ENCODE measurements around the gene ATP5F1D.
A peak's percentile ranks its signal among the peaks of the same experiment; 100 is the strongest.
"Not testable (repeated sequence)": the region's sequence is repeated elsewhere in the genome, so short reads cannot be mapped to it uniquely, and the experiment has no call there.

The ATP5F1D gene

GRCh38 chr19:1241417-1242095, at the start of gene ATP5F1D:
ATP5F1D (plus strand) TSS chr19:1241751; CDS start chr19:1241851, 100 bp downstream.
- TF ChIP-seq YY1 (IDR thresholded peaks at IDR 0.05; ENCODE audit: insufficient read depth, insufficient read length) = no peak
- TF ChIP-seq SUZ12 (IDR thresholded peaks at IDR 0.05; ENCODE audit: extremely low read depth, insufficient read depth, insufficient read length) = no peak
- no peak for TF ChIP-seq ZNF274 (IDR thresholded peaks at IDR 0.05; ENCODE audit: low read depth, low read length)
- Histone ChIP-seq H3K4me3 (ENCODE audit: insufficient read length, low read depth) (peak within 1 kb of the TSS; percentile 84), H3K9me3 (ENCODE audit: insufficient read depth, low read length) (no peaks in the 10 kb centered on the region), H3K9ac (ENCODE audit: insufficient read length, low read depth) (peak within 1 kb of the TSS; percentile 95), H3K27me3 (ENCODE audit: insufficient read depth, insufficient read length) (peaks cover 14% of the 10 kb centered on the region), H3K4me1 (ENCODE audit: insufficient read depth, insufficient read length) (peaks cover 42% of the 10 kb centered on the region), H3K36me3 (ENCODE audit: insufficient read depth, insufficient read length, low read length) (peaks cover 32% of the 10 kb centered on the region)
- DNase-seq (ENCODE audit: low read depth, low spot score) = peak; percentile 92

GRCh38 chr19:1199531-1199930, 42.0 kb upstream of the ATP5F1D start:
- TF ChIP-seq YY1 (IDR thresholded peaks at IDR 0.05; ENCODE audit: insufficient read depth, insufficient read length) = no peak
- TF ChIP-seq ZNF274 (IDR thresholded peaks at IDR 0.05; ENCODE audit: low read depth, low read length) = no peak
- no peak for TF ChIP-seq SUZ12 (IDR thresholded peaks at IDR 0.05; ENCODE audit: extremely low read depth, insufficient read depth, insufficient read length)
- Histone ChIP-seq H3K4me1 (ENCODE audit: insufficient read depth, insufficient read length) (no peaks in the 10 kb centered on the region), H3K27me3 (ENCODE audit: insufficient read depth, insufficient read length) (no peaks in the 10 kb centered on the region), H3K9me3 (ENCODE audit: insufficient read depth, low read length) (no peaks in the 10 kb centered on the region), H3K36me3 (ENCODE audit: insufficient read depth, insufficient read length, low read length) (no peaks in the 10 kb centered on the region), H3K9ac (ENCODE audit: insufficient read length, low read depth) (no peak overlapping the region), H3K4me3 (ENCODE audit: insufficient read length, low read depth) (no peak overlapping the region)
- no peak for DNase-seq (ENCODE audit: low read depth, low spot score)

- not testable (repeated sequence) for DNase-seq (ENCODE audit: low read depth, low spot score); H3K9ac ChIP-seq (ENCODE audit: insufficient read length, low read depth); H3K4me3 ChIP-seq (ENCODE audit: insufficient read length, low read depth)
Observed at GRCh38 chr19:1200614-1201013, 40.9 kb upstream of the ATP5F1D start.

GRCh38 chr19:1205114-1206099, 36.1 kb upstream of the ATP5F1D start, which contains the start of gene STK11:
STK11 (plus strand) TSS chr19:1205778; CDS start chr19:1206914, 1,136 bp downstream.
- peaks cover 28% of the 10 kb centered on the region for H3K36me3 ChIP-seq (ENCODE audit: insufficient read depth, insufficient read length, low read length)
- TF ChIP-seq SUZ12 (IDR thresholded peaks at IDR 0.05; ENCODE audit: extremely low read depth, insufficient read depth, insufficient read length) = no peak
- peak; percentile 77 for TF ChIP-seq YY1 (IDR thresholded peaks at IDR 0.05; ENCODE audit: insufficient read depth, insufficient read length)
- no peak for TF ChIP-seq ZNF274 (IDR thresholded peaks at IDR 0.05; ENCODE audit: low read depth, low read length)
- H3K4me3 ChIP-seq (ENCODE audit: insufficient read length, low read depth) = peak within 1 kb of the TSS; percentile 73
- peaks cover 16% of the 10 kb centered on the region for H3K4me1 ChIP-seq (ENCODE audit: insufficient read depth, insufficient read length)
- no peaks in the 10 kb centered on the region for H3K9me3 ChIP-seq (ENCODE audit: insufficient read depth, low read length)
- H3K9ac ChIP-seq (ENCODE audit: insufficient read length, low read depth) = peak within 1 kb of the TSS; percentile 93
- H3K27me3 ChIP-seq (ENCODE audit: insufficient read depth, insufficient read length) = peaks cover 3% of the 10 kb centered on the region
- DNase-seq (ENCODE audit: low read depth, low spot score) = peak; percentile 95

More at GRCh38 chr19:1200614-1201013, 40.9 kb upstream of the ATP5F1D start:
- not testable (repeated sequence) for H3K36me3 ChIP-seq (ENCODE audit: insufficient read depth, insufficient read length, low read length); H3K27me3 ChIP-seq (ENCODE audit: insufficient read depth, insufficient read length); H3K9me3 ChIP-seq (ENCODE audit: insufficient read depth, low read length); H3K4me1 ChIP-seq (ENCODE audit: insufficient read depth, insufficient read length)

- Histone ChIP-seq H3K4me3 (ENCODE audit: insufficient read length, low read depth) (peak overlapping the region; percentile 73), H3K36me3 (ENCODE audit: insufficient read depth, insufficient read length, low read length) (peaks cover 36% of the 10 kb centered on the region), H3K9me3 (ENCODE audit: insufficient read depth, low read length) (no peaks in the 10 kb centered on the region), H3K27me3 (ENCODE audit: insufficient read depth, insufficient read length) (peaks cover 3% of the 10 kb centered on the region), H3K4me1 (ENCODE audit: insufficient read depth, insufficient read length) (peaks cover 17% of the 10 kb centered on the region), H3K9ac (ENCODE audit: insufficient read length, low read depth) (peak overlapping the region; percentile 93)
- no peak for TF ChIP-seq SUZ12 (IDR thresholded peaks at IDR 0.05; ENCODE audit: extremely low read depth, insufficient read depth, insufficient read length)
- TF ChIP-seq YY1 (IDR thresholded peaks at IDR 0.05; ENCODE audit: insufficient read depth, insufficient read length) = no peak
- TF ChIP-seq ZNF274 (IDR thresholded peaks at IDR 0.05; ENCODE audit: low read depth, low read length) = no peak
- no peak for DNase-seq (ENCODE audit: low read depth, low spot score)
Observed at GRCh38 chr19:1206150-1206863, 35.2 kb upstream of the ATP5F1D start.

GRCh38 chr19:1206864-1207450, 34.6 kb upstream of the ATP5F1D start:
- H3K27me3 ChIP-seq (ENCODE audit: insufficient read depth, insufficient read length) = peaks cover 3% of the 10 kb centered on the region
- no peak for TF ChIP-seq YY1 (IDR thresholded peaks at IDR 0.05; ENCODE audit: insufficient read depth, insufficient read length)
- TF ChIP-seq SUZ12 (IDR thresholded peaks at IDR 0.05; ENCODE audit: extremely low read depth, insufficient read depth, insufficient read length) = no peak
- TF ChIP-seq ZNF274 (IDR thresholded peaks at IDR 0.05; ENCODE audit: low read depth, low read length) = no peak
- no peaks in the 10 kb centered on the region for H3K9me3 ChIP-seq (ENCODE audit: insufficient read depth, low read length)
- H3K36me3 ChIP-seq (ENCODE audit: insufficient read depth, insufficient read length, low read length) = peaks cover 43% of the 10 kb centered on the region
- H3K4me1 ChIP-seq (ENCODE audit: insufficient read depth, insufficient read length) = peaks cover 23% of the 10 kb centered on the region
- peak overlapping the region; percentile 93 for H3K9ac ChIP-seq (ENCODE audit: insufficient read length, low read depth)
- DNase-seq (ENCODE audit: low read depth, low spot score) = no peak
- peak overlapping the region; percentile 73 for H3K4me3 ChIP-seq (ENCODE audit: insufficient read length, low read depth)

- H3K4me1 ChIP-seq (ENCODE audit: insufficient read depth, insufficient read length) = peaks cover 30% of the 10 kb centered on the region
- DNase-seq (ENCODE audit: low read depth, low spot score); H3K9ac ChIP-seq (ENCODE audit: insufficient read length, low read depth); H3K27me3 ChIP-seq (ENCODE audit: insufficient read depth, insufficient read length); H3K9me3 ChIP-seq (ENCODE audit: insufficient read depth, low read length); H3K4me3 ChIP-seq (ENCODE audit: insufficient read length, low read depth): not testable (repeated sequence)
- peaks cover 55% of the 10 kb centered on the region for H3K36me3 ChIP-seq (ENCODE audit: insufficient read depth, insufficient read length, low read length)
Observed at GRCh38 chr19:1208830-1209229, 32.7 kb upstream of the ATP5F1D start.
